Hepatocyte (in vitro differentiated cells): ENCODE data around the gene CRY2. TPM values are rescaled to one million over a fixed set of nuclear protein-coding genes. Genes with fewer than 3 reads are reported as not detected.

ENCODE experiments used
- DNase-seq: peaks from one replicate; pipeline ENCODE4 v3.0.0-alpha.2; 2016; ENCODE audit warnings: low spot score
- H2AFZ ChIP-seq: fragments of 200-600 bp; sonication (generic); 2 replicates; pipeline ENCODE4 v1.6.0; 2016; ENCODE audit warnings: antibody characterized with exemption, mild to moderate bottlenecking
- H3K27ac ChIP-seq: fragments of 200-600 bp; sonication (generic); 2 replicates; pipeline ENCODE4 v1.5.1; 2016; ENCODE audit warnings: mild to moderate bottlenecking
- H3K27me3 ChIP-seq: fragments of 200-600 bp; sonication (generic); 2 replicates; pipeline ENCODE4 v1.6.1; 2016
- H3K36me3 ChIP-seq: fragments of 200-600 bp; sonication (generic); replicated peaks from 2 replicates; pipeline ENCODE4 v1.5.1; 2016; ENCODE audit warnings: low read depth; ENCODE audit not compliant: insufficient read depth
- H3K4me1 ChIP-seq: fragments of 200-600 bp; sonication (generic); 2 replicates; pipeline ENCODE4 v1.5.1; 2016; ENCODE audit warnings: mild to moderate bottlenecking, moderate library complexity; ENCODE audit not compliant: insufficient read depth
- H3K4me2 ChIP-seq: fragments of 200-600 bp; sonication (generic); 2 replicates; pipeline ENCODE4 v1.6.0; 2016
- H3K4me3 ChIP-seq: fragments of 200-600 bp; sonication (generic); 2 replicates; pipeline ENCODE4 v1.5.1; 2016; ENCODE audit warnings: mild to moderate bottlenecking
- H3K79me2 ChIP-seq: fragments of 200-600 bp; sonication (generic); 2 replicates; pipeline ENCODE4 v1.6.0; 2017; ENCODE audit warnings: mild to moderate bottlenecking
- H3K9me2 ChIP-seq: fragments of 200-600 bp; sonication (generic); replicated peaks from 2 replicates; pipeline ENCODE4 v1.6.0; 2017; ENCODE audit warnings: mild to moderate bottlenecking; ENCODE audit not compliant: insufficient read depth
- H3K9me3 ChIP-seq: fragments of 200-600 bp; sonication (generic); 2 replicates; pipeline ENCODE4 v1.5.1; 2016; ENCODE audit warnings: low read depth, mild to moderate bottlenecking
- H4K20me1 ChIP-seq: fragments of 200-600 bp; sonication (generic); 2 replicates; pipeline ENCODE4 v1.6.0; 2016; ENCODE audit warnings: mild to moderate bottlenecking; ENCODE audit not compliant: insufficient read depth, poor library complexity, severe bottlenecking
- CTCF ChIP-seq: fragments of 200-600 bp; sonication (generic); IDR thresholded peaks from 2 replicates; pipeline ENCODE4 v1.5.1; 2016; ENCODE audit warnings: antibody characterized with exemption, mild to moderate bottlenecking; ENCODE audit not compliant: poor library complexity
- EZH2 ChIP-seq: fragments of 200-600 bp; sonication (generic); IDR thresholded peaks from 2 replicates; pipeline ENCODE4 v1.6.1; 2016; ENCODE audit warnings: antibody characterized with exemption, mild to moderate bottlenecking, borderline replicate concordance
- EZH2phosphoT487 ChIP-seq: fragments of 200-600 bp; sonication (generic); IDR thresholded peaks from one replicate; pipeline ENCODE4 v1.6.1; 2018; ENCODE audit warnings: antibody characterized with exemption, mild to moderate bottlenecking, low read depth, moderate library complexity; ENCODE audit not compliant: unreplicated experiment, severe bottlenecking
- WGBS: methylation state at CpG from one replicate; pipeline ENCODE4 v1.1.6; 2016; ENCODE audit warnings: low lambda C conversion rate; ENCODE audit errors: missing lambda C conversion rate; 5-methylcytosine and 5-hydroxymethylcytosine counted together
- polyA plus RNA-seq: library from polyadenylated mRNA; unstranded; fragments of >200 nt; fragmentation: Nextera tagmentation; extraction: Ambion mirVana; gene quantifications from 2 replicates; pipeline ENCODE4 v1.2.1, GENCODE V29; 2016
- total RNA-seq: library from RNA; depleted of rRNA; stranded (reverse); fragments of >200 nt; gene quantifications from 2 replicates; pipeline ENCODE4 v1.2.3, GENCODE V29; 2014

The CRY2 gene
- total and polyA plus RNA-seq, 2 experiments from 2014 or later: 23.8 to 27.6 TPM

GRCh38 chr11:45800261-45800660 lies 47.0 kb upstream of the CRY2 start:
- H3K4me2 ChIP-seq: no peak overlapping the region
- WGBS: 94% methylated on average over 2 of the region's 2 CpGs
- TF ChIP-seq CTCF (no peak), EZH2phosphoT487 (no peak), EZH2 (no peak)
- H4K20me1 ChIP-seq: no peaks in the 10 kb centered on the region
- no peaks in the 10 kb centered on the region for H3K36me3 ChIP-seq
- H3K4me3 ChIP-seq: no peak overlapping the region
- no peak for DNase-seq
- no peaks in the 10 kb centered on the region for H3K4me1 ChIP-seq
- H3K9me3 ChIP-seq: no peaks in the 10 kb centered on the region
- no peak overlapping the region for H3K27ac ChIP-seq
- H3K79me2 ChIP-seq: peaks cover under 1% of the 10 kb centered on the region
- no peaks in the 10 kb centered on the region for H3K9me2 ChIP-seq
- no peaks in the 10 kb centered on the region for H3K27me3 ChIP-seq
- H2AFZ ChIP-seq: no peak overlapping the region

- H3K36me3 ChIP-seq: no peaks in the 10 kb centered on the region
- H3K4me1 ChIP-seq: peaks cover 12% of the 10 kb centered on the region
- H3K9me3 ChIP-seq: no peaks in the 10 kb centered on the region
- H3K9me2 ChIP-seq: no peaks in the 10 kb centered on the region
- no peak for TF ChIP-seq CTCF
- TF ChIP-seq EZH2: no peak
- no peak for TF ChIP-seq EZH2phosphoT487
- H3K79me2 ChIP-seq: peaks cover 16% of the 10 kb centered on the region
- no peak overlapping the region for H3K4me2 ChIP-seq
- no peak overlapping the region for H3K27ac ChIP-seq
- H3K4me3 ChIP-seq: no peak overlapping the region
- H4K20me1 ChIP-seq: no peaks in the 10 kb centered on the region
- no peaks in the 10 kb centered on the region for H3K27me3 ChIP-seq
- DNase-seq: no peak
- H2AFZ ChIP-seq: no peak overlapping the region
- 86% methylated on average over 2 of the region's 2 CpGs for WGBS
Observed at GRCh38 chr11:45801723-45802315, 45.5 kb upstream of the CRY2 start.

GRCh38 chr11:45802531-45803317 lies 44.6 kb upstream of the CRY2 start:
- Histone ChIP-seq H3K9me3 (no peaks in the 10 kb centered on the region), H3K4me1 (peaks cover 21% of the 10 kb centered on the region), H2AFZ (no peak overlapping the region), H3K4me3 (no peak overlapping the region), H3K9me2 (no peaks in the 10 kb centered on the region), H4K20me1 (peaks cover 1% of the 10 kb centered on the region), H3K4me2 (no peak overlapping the region), H3K36me3 (no peaks in the 10 kb centered on the region), H3K27me3 (no peaks in the 10 kb centered on the region), H3K27ac (no peak overlapping the region), H3K79me2 (peaks cover 24% of the 10 kb centered on the region)
- no peak for DNase-seq
- WGBS: 88% methylated on average over 10 of the region's 10 CpGs
- TF ChIP-seq EZH2: no peak
- no peak for TF ChIP-seq CTCF
- no peak for TF ChIP-seq EZH2phosphoT487
